Prostate gland (tissue), 2 donors: ENCODE data around the gene OR4M1. TPM values are rescaled to one million over a fixed set of nuclear protein-coding genes. Genes with fewer than 3 reads are reported as not detected.
"Not testable (repeated sequence)": the region's sequence is repeated elsewhere in the genome, so short reads cannot be mapped to it uniquely, and the experiment has no call there.

Source experiments
- DNase-seq: peaks from one replicate; pipeline ENCODE4 v3.0.0-alpha.2; 2019; ENCODE audit warnings: low spot score
- H3K27ac ChIP-seq, 2 donors: fragments of 200-600 bp; sonication (generic); 2 replicates each; pipeline ENCODE4 v1.5.1; 2017 to 2019
- H3K27me3 ChIP-seq: fragments of 200-600 bp; sonication (generic); replicated peaks from 2 replicates; pipeline ENCODE4 v1.5.1; 2019; ENCODE audit not compliant: insufficient read depth
- H3K36me3 ChIP-seq, 2 donors: fragments of 200-600 bp; sonication (generic); 1 replicate in 1 of 2; 2 replicates in 1 of 2; pipeline versions ENCODE4 v1.5.1 to v1.8.1; 2017 to 2019
- H3K4me1 ChIP-seq: fragments of 200-600 bp; sonication (generic); replicated peaks from 2 replicates; pipeline ENCODE4 v1.5.1; 2019
- H3K4me3 ChIP-seq, 2 donors: fragments of 200-600 bp; sonication (generic); 2 replicates each; pipeline ENCODE4 v1.5.1; 2017 to 2019
- H3K9me3 ChIP-seq: fragments of 200-600 bp; sonication (generic); 2 replicates; pipeline ENCODE4 v1.5.1; 2017
- CTCF ChIP-seq, 4 experiments: fragments of 200-600 bp in 2 of 4; fragments of 450-650 bp in 2 of 4; sonication (generic) in 2 of 4; IDR thresholded peaks; 1 replicate in 3 of 4; 2 replicates in 1 of 4; pipeline ENCODE4 v1.5.1; 2016 to 2019; ENCODE audit warnings: antibody characterized with exemption in 4 of 4, mild to moderate bottlenecking in 2 of 4, moderate library complexity in 2 of 4
- POLR2A ChIP-seq: fragments of 450-650 bp; IDR thresholded peaks from one replicate; pipeline ENCODE4 v1.6.1; 2016; ENCODE audit warnings: antibody characterized with exemption, mild to moderate bottlenecking
- POLR2AphosphoS5 ChIP-seq: sonication (generic); formaldehyde crosslinking; IDR thresholded peaks from one replicate; pipeline ENCODE4 v1.6.1; 2017; ENCODE audit warnings: antibody characterized with exemption
- WGBS: methylation state at CpG from one replicate; pipeline ENCODE4 v1.1.5; 2018; 5-methylcytosine and 5-hydroxymethylcytosine counted together
- intact Hi-C: fragments of 100-400 bp; cut with DNase I; formaldehyde crosslinking; loops from one replicate; pipeline ENCODE4 v1.14.2; 2022
- total RNA-seq, 2 donors: library from RNA; depleted of rRNA; stranded (reverse); fragments of >200 nt; gene quantifications; one replicate each; pipeline ENCODE4 v1.1.0, GENCODE V29; 2016

The OR4M1 gene
- total RNA-seq, 2 donors from 2014 or later: not detected

DNA sequence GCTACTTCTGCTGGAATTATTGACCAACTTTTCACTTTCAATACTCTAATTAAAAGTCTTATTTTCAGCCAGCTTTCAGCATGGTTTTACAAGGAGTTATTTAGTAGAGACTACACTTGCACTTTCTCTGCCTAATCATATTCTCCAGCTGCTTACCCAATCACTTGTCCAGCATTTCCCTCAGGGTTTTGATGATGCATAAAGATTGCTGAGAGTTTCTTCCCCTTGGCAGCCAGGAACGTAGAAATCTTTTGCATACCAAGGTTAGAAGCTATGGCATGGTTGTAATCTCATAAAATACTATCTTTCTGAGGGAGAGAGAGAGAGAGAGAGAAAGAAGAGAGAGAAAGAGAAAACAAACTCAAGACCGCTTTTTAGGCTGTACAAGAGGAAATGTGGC lies 19.1 kb upstream of the OR4M1 start:
- Histone ChIP-seq H3K4me1 (no peaks in the 10 kb centered on the region), H3K36me3 (no peaks in the 10 kb centered on the region), H3K4me3 (no peak overlapping the region), H3K27ac (no peak overlapping the region), H3K27me3 (no peaks in the 10 kb centered on the region), H3K9me3 (no peaks in the 10 kb centered on the region)
- intact Hi-C loops: no loop called here
- TF ChIP-seq CTCF (IDR thresholded peaks at IDR 0.05) (no peak), POLR2A (no peak), POLR2AphosphoS5 (no peak)
- WGBS: 29% methylated on average over 2 of the region's 2 CpGs
- DNase-seq: no peak

- H3K4me3 ChIP-seq, intact Hi-C loops, DNase-seq, H3K9me3 ChIP-seq, H3K4me1 ChIP-seq, H3K36me3 ChIP-seq, H3K27ac ChIP-seq, H3K27me3 ChIP-seq: not testable (repeated sequence)
- 61% methylated on average over 3 of the region's 3 CpGs for WGBS
Observed at GRCh38 chr14:19771491-19771890, 1.8 kb upstream of the OR4M1 start.

DNA sequence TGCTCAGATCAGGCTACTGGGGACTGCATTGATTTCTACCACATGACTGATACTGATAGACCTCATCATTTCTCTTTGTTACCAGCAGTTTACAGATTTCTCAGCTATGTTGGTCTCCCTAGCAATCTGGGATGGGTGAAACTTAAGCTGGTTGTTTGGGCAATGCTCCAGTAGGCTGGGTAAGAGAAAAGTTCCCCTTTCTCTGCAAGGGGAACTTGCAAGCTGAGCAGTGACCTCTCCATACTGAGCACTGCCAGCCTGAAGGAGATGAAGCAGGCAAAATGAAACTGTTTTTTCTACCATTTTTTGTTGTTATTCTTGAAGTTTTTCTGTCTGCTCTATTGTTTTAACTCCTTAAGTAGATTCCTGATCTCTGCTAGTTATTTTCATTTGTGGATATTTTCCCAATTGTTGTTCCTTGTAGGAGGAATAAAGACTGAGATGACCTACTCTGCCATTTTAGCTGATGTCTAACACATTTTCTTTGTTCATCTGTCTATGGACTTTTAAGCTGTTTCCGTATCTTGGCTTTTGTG lies 1.3 kb upstream of the OR4M1 start:
- no peaks in the 10 kb centered on the region for H3K36me3 ChIP-seq
- intact Hi-C loops: no loop called here

DNA sequence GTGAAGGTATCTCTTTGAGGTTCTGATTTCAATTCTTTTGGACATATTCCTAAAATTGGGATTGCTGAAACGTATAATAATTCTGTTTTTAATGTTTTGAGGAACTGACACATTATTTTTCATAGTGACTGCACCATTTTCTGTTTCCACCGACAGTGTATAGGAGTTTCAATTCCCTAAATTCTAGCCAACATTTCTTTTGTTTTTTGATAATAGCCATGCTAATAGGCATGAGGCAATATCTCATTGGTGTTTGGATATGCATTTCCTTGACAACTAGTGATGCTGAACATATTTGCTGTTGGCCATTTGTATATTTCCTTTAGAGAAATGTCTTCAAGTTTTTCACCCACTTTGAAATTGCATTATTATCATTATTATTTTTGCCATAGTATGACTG lies 850 bp upstream of the OR4M1 start:
- H3K9me3 ChIP-seq, intact Hi-C loops, H3K27me3 ChIP-seq, H3K27ac ChIP-seq, H3K4me3 ChIP-seq, H3K36me3 ChIP-seq, H3K4me1 ChIP-seq, DNase-seq: not testable (repeated sequence)
- 50% methylated on average over 2 of the region's 2 CpGs for WGBS

More for the DNA sequence above, 1.3 kb upstream of the OR4M1 start:
- no peak for DNase-seq
- no peak for TF ChIP-seq CTCF (IDR thresholded peaks at IDR 0.05)
- Histone ChIP-seq H3K27ac (no peak overlapping the region), H3K9me3 (no peaks in the 10 kb centered on the region), H3K4me3 (no peak overlapping the region), H3K4me1 (no peaks in the 10 kb centered on the region), H3K27me3 (no peaks in the 10 kb centered on the region)
- 89% methylated on average over 1 of the region's 1 CpG for WGBS

GRCh38 chr14:19775587-19775986 lies 2.3 kb downstream of the OR4M1 start:
- intact Hi-C loops: no loop called here
- 66% methylated on average over 1 of the region's 1 CpG for WGBS

DNA sequence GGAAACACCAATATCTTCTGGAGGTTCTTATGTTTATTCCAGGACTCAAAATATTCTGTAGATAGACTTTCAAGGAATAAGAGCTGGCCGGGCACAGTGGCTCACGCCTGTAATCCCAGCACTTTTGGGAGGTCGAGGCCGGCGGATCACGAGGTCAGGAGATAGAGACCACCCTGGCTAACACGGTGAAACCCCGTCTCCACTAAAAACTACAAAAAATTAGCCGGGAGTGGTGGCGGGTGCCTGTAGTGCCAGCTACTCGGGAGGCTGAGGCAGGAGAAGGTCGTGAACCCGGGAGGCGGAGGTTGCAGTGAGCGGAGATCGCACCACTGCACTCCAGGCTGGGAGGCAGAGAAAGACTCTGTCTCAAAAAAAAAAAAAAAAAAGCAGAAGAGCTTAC lies 12.5 kb downstream of the OR4M1 start:
- H3K4me3 ChIP-seq, H3K27me3 ChIP-seq, H3K36me3 ChIP-seq, DNase-seq, H3K4me1 ChIP-seq, H3K27ac ChIP-seq, intact Hi-C loops, H3K9me3 ChIP-seq: not testable (repeated sequence)
- WGBS: 84% methylated on average over 16 of the region's 16 CpGs

More at GRCh38 chr14:19775587-19775986, 2.3 kb downstream of the OR4M1 start:
- no peaks in the 10 kb centered on the region for H3K36me3 ChIP-seq
- no peaks in the 10 kb centered on the region for H3K4me1 ChIP-seq
- DNase-seq: no peak
- TF ChIP-seq CTCF (IDR thresholded peaks at IDR 0.05) (no peak), POLR2AphosphoS5 (no peak), POLR2A (no peak)
- H3K27me3 ChIP-seq: no peaks in the 10 kb centered on the region
- no peak overlapping the region for H3K27ac ChIP-seq
- no peaks in the 10 kb centered on the region for H3K9me3 ChIP-seq
- H3K4me3 ChIP-seq: no peak overlapping the region

DNA sequence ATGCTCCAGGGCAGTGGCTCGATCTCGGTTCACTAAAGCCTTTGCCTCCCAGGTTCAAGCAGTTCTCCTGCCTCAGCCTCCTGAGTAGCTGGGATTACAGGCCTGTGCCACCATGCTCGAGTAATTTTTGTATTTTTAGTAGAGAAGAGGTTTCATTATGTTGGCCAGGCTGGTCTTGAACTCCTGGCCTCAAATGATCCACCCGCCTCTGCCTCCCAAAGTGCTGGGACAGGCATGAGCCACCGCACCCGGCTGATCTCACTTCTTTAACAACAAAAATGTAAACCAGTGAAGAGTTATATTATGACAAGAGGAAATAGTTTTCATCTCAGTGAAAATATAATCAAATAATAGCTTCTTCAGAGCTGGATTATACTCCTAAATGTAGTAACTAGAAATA lies 14.0 kb downstream of the OR4M1 start:
- H3K4me3 ChIP-seq, H3K9me3 ChIP-seq, H3K27me3 ChIP-seq, H3K36me3 ChIP-seq, H3K4me1 ChIP-seq, H3K27ac ChIP-seq, DNase-seq, intact Hi-C loops: not testable (repeated sequence)
- WGBS: 78% methylated on average over 6 of the region's 6 CpGs

DNA sequence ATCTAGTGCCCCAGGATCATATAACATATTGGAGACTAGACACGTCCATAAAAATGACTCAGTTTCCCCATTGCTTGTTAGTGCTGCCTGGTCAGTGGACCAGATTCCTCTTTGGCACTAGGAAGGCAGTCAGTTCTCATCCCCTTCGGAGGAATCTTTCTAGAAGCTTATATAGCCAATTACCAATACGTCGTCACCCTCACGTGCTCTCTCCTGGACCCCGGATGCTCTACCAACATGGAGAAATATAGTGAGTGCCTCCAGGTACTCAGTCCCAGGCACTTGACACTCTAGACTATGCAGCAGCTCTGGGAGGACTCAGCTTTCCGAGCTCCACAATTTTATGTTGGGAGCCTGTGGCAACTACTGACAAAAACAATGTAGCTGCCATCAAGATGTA lies 14.8 kb downstream of the OR4M1 start:
- H3K4me1 ChIP-seq, H3K36me3 ChIP-seq, DNase-seq, intact Hi-C loops, H3K27ac ChIP-seq, H3K4me3 ChIP-seq, H3K9me3 ChIP-seq, H3K27me3 ChIP-seq: not testable (repeated sequence)
- WGBS: 71% methylated on average over 7 of the region's 7 CpGs

- H3K4me1 ChIP-seq, intact Hi-C loops, DNase-seq, H3K27me3 ChIP-seq, H3K36me3 ChIP-seq, H3K9me3 ChIP-seq, H3K27ac ChIP-seq, H3K4me3 ChIP-seq: not testable (repeated sequence)
- 73% methylated on average over 10 of the region's 10 CpGs for WGBS
Observed at GRCh38 chr14:19796520-19797108, 23.3 kb downstream of the OR4M1 start.
